Osteoblast (primary cell): ENCODE measurements around the gene LDB3. TPM values are rescaled to one million over a fixed set of nuclear protein-coding genes. Genes with fewer than 3 reads are reported as not detected.

Experiments used
- DNase-seq: peaks from one replicate; pipeline ENCODE4 v3.0.0; 2011; ENCODE audit warnings: low spot score, mixed read lengths; ENCODE audit not compliant: insufficient read length; ENCODE audit errors: missing footprints
- H2AFZ ChIP-seq: 2 replicates; pipeline ENCODE4 v1.6.0; 2011; ENCODE audit warnings: mild to moderate bottlenecking, low read length
- H3K27ac ChIP-seq: 2 replicates; pipeline ENCODE4 v1.5.1; 2011; ENCODE audit warnings: mild to moderate bottlenecking, low read depth, low read length, moderate library complexity
- H3K27me3 ChIP-seq: 2 replicates; pipeline ENCODE4 v1.6.0; 2012; ENCODE audit warnings: mild to moderate bottlenecking, control low read depth, inconsistent platforms, low read length, moderate library complexity; ENCODE audit not compliant: insufficient read depth
- H3K36me3 ChIP-seq: 2 replicates; pipeline ENCODE4 v1.5.1; 2011; ENCODE audit warnings: mild to moderate bottlenecking, low read length, control low read depth, moderate library complexity; ENCODE audit not compliant: insufficient read depth
- H3K4me1 ChIP-seq: 2 replicates; pipeline ENCODE4 v1.5.1; 2011; ENCODE audit warnings: mild to moderate bottlenecking, low read length, control low read depth, moderate library complexity; ENCODE audit not compliant: insufficient read depth
- H3K4me2 ChIP-seq: 2 replicates; pipeline ENCODE4 v1.6.0; 2011; ENCODE audit warnings: mild to moderate bottlenecking, low read length; ENCODE audit not compliant: insufficient read depth
- H3K4me3 ChIP-seq: fragments of 200-600 bp; sonication (generic); 3 replicates; pipeline ENCODE4 v1.5.1; 2012; ENCODE audit warnings: mild to moderate bottlenecking, low read length, inconsistent platforms; ENCODE audit not compliant: insufficient read depth
- H3K79me2 ChIP-seq: 2 replicates; pipeline ENCODE4 v1.6.0; 2012; ENCODE audit warnings: mild to moderate bottlenecking, low read length, control low read depth, inconsistent platforms; ENCODE audit not compliant: insufficient read depth
- H3K9me3 ChIP-seq: 2 replicates; pipeline ENCODE4 v1.5.1; 2011; ENCODE audit warnings: low read depth, low read length, control low read depth
- H4K20me1 ChIP-seq: 2 replicates; pipeline ENCODE4 v1.6.0; 2012; ENCODE audit warnings: mild to moderate bottlenecking, low read length, control low read depth; ENCODE audit not compliant: insufficient read depth
- total RNA-seq: library from RNA; depleted of rRNA; stranded (reverse); fragments of >200 nt; gene quantifications from 2 replicates; pipeline ENCODE4 v1.2.3, GENCODE V29; 2012
- TF ChIP-seq, protein P1 (sequence below): IDR thresholded peaks from 2 replicates; pipeline ENCODE4 v1.5.1; 2011; ENCODE audit warnings: mild to moderate bottlenecking, low read depth, low read length, moderate library complexity; ENCODE audit errors: extremely low read depth

LDB3 gene
- total RNA-seq, 1 donor, result under 0.01 TPM

DNA sequence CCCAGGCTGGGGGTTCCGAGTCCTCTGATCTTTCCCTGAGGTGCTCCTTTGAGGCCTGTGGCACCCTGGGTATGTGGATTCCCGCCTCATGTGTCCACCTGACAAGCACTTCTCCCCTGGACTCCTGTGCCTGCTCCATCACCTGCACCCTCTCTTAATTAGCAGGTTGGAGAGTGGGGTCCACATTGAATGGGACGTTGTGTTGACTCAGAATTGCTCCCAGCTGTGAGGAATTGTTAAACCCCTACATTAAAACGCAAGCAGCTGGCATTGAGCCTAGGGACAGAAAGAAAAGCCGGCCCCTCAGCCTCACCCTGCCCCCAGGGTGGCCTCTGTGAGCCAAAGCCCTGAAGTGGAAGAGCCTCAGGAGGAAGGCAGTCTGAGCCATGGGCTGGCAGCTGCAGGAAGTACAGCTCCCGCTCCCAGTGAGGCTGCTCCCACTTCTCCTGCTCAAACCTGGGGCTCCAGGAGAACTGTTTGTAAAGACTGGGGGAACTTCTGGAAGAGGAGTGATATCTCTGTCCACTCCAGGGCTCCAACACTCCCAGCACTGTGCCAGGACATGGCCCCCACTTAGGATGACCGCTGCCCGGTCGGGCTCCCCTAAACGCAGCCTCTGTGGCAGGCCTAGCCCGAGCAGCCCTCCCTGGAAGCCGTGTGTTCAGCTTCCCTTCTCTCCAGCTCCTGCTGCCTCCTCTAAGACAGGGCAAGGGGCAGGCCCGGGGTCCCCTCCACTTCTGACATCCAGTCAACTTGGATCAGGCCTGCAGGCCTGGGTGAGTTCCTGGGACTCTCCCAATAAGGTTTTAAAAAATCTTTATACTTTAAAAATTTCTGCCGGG is 15.7 kb upstream of the LDB3 start:
- peaks cover 2% of the 10 kb centered on the region for H3K27me3 ChIP-seq
- no peaks in the 10 kb centered on the region for H3K36me3 ChIP-seq
- H3K4me1 ChIP-seq, result peaks cover 17% of the 10 kb centered on the region
- H3K4me2 ChIP-seq, result no peak overlapping the region
- TF ChIP-seq, protein P1, sequence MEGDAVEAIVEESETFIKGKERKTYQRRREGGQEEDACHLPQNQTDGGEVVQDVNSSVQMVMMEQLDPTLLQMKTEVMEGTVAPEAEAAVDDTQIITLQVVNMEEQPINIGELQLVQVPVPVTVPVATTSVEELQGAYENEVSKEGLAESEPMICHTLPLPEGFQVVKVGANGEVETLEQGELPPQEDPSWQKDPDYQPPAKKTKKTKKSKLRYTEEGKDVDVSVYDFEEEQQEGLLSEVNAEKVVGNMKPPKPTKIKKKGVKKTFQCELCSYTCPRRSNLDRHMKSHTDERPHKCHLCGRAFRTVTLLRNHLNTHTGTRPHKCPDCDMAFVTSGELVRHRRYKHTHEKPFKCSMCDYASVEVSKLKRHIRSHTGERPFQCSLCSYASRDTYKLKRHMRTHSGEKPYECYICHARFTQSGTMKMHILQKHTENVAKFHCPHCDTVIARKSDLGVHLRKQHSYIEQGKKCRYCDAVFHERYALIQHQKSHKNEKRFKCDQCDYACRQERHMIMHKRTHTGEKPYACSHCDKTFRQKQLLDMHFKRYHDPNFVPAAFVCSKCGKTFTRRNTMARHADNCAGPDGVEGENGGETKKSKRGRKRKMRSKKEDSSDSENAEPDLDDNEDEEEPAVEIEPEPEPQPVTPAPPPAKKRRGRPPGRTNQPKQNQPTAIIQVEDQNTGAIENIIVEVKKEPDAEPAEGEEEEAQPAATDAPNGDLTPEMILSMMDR, result no peak
- no peaks in the 10 kb centered on the region for H3K9me3 ChIP-seq
- H3K79me2 ChIP-seq, result no peaks in the 10 kb centered on the region
- DNase-seq, result peak; percentile 77
- H3K4me3 ChIP-seq, result no peak overlapping the region
- H4K20me1 ChIP-seq, result no peaks in the 10 kb centered on the region
- H3K27ac ChIP-seq, result no peak overlapping the region
- peak overlapping the region; percentile 15 for H2AFZ ChIP-seq

DNA sequence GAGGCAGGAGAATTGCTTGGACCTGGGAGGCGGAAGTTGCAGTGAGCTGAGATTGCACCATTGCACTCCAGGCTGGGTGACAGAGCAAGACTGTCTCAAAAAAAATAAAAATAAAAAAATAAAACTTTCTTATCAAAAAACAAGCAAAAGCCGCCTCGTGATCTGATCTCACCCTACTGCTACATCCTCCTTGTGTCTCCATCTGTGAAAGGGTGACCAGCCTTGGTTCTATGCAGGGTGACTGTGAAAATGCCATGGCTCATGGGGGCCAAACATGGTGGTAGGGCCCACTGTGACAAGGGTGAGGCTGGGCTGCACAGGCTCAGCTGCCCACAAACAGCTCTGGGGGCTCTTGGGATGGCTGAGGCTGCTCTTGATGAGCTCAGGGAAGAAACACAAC is 14.9 kb upstream of the LDB3 start:
- no peaks in the 10 kb centered on the region for H3K79me2 ChIP-seq
- H3K4me1 ChIP-seq, result peaks cover 11% of the 10 kb centered on the region
- no peak overlapping the region for H3K4me2 ChIP-seq
- no peaks in the 10 kb centered on the region for H3K9me3 ChIP-seq
- no peak for DNase-seq
- TF ChIP-seq, protein P1, result no peak
- H3K27ac ChIP-seq, result no peak overlapping the region
- H2AFZ ChIP-seq, result no peak overlapping the region
- H4K20me1 ChIP-seq, result no peaks in the 10 kb centered on the region
- no peaks in the 10 kb centered on the region for H3K36me3 ChIP-seq
- no peak overlapping the region for H3K4me3 ChIP-seq
- peaks cover 2% of the 10 kb centered on the region for H3K27me3 ChIP-seq

DNA sequence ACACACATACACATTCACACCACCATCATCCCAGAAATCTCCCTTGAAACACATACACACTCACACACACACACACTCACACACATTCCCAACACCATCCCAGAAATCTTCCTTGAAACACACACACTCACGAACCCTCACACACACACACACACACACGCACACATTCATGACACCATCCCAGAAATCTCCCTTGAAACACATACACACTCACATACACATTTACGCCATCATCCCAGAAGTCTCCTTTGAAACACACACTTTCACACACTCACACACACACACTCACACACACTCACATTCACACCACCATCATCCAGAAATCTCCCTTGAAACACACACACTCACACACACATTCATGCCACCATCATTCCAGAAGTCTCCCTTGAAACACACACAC is 14.3 kb upstream of the LDB3 start:
- H2AFZ ChIP-seq, result no peak overlapping the region
- peaks cover 6% of the 10 kb centered on the region for H3K4me1 ChIP-seq

More for the DNA sequence above, 14.3 kb upstream of the LDB3 start:
- Histone ChIP-seq H3K27ac (no peak overlapping the region), H3K9me3 (no peaks in the 10 kb centered on the region), H4K20me1 (no peaks in the 10 kb centered on the region), H3K4me3 (no peak overlapping the region), H3K4me2 (no peak overlapping the region), H3K36me3 (no peaks in the 10 kb centered on the region), H3K27me3 (peaks cover 2% of the 10 kb centered on the region), H3K79me2 (no peaks in the 10 kb centered on the region)
- TF ChIP-seq, protein P1, result no peak
- peak; percentile 51 for DNase-seq
